Pons (tissue), 1 donor: ENCODE results near the gene CHMP5.

Experiments
- DNase-seq: peaks from one replicate; pipeline ENCODE4 v3.0.0-alpha.2; 2016; ENCODE audit warnings: low spot score

CHMP5 gene

GRCh38 chr9:33264473-33265177, at the start of gene CHMP5, which contains the start of gene BAG1:
TSS of gene CHMP5 (plus strand) at chr9:33265049. CDS start at chr9:33265079, 30 bp downstream.
TSS of gene BAG1 (minus strand) at chr9:33264708.
- peak; percentile 100 for DNase-seq

- no peak for DNase-seq
Measured at GRCh38 chr9:33220681-33221567, 43.9 kb upstream of the CHMP5 start.

- DNase-seq, result no peak
Measured at GRCh38 chr9:33221568-33221884, 43.3 kb upstream of the CHMP5 start.

- DNase-seq, result no peak
Measured at GRCh38 chr9:33222031-33222430, 42.8 kb upstream of the CHMP5 start.

- DNase-seq, result no peak
Measured at GRCh38 chr9:33223696-33224095, 41.2 kb upstream of the CHMP5 start.

GRCh38 chr9:33225319-33226147, 39.3 kb upstream of the CHMP5 start:
- peak; percentile 81 for DNase-seq

GRCh38 chr9:33227008-33227398, 37.8 kb upstream of the CHMP5 start:
- peak; percentile 34 for DNase-seq

- no peak for DNase-seq
Measured at GRCh38 chr9:33227741-33228140, 37.1 kb upstream of the CHMP5 start.

GRCh38 chr9:33228606-33229005, 36.2 kb upstream of the CHMP5 start:
- no peak for DNase-seq

GRCh38 chr9:33229359-33230114, 35.3 kb upstream of the CHMP5 start:
- DNase-seq, result no peak

- no peak for DNase-seq
Measured at GRCh38 chr9:33230756-33231622, 33.9 kb upstream of the CHMP5 start.

- DNase-seq, result no peak
Measured at GRCh38 chr9:33231623-33231942, 33.3 kb upstream of the CHMP5 start.

- no peak for DNase-seq
Measured at GRCh38 chr9:33232815-33233214, 32.0 kb upstream of the CHMP5 start.

- no peak for DNase-seq
Measured at GRCh38 chr9:33233626-33234342, 31.1 kb upstream of the CHMP5 start.

GRCh38 chr9:33234511-33235467, 30.1 kb upstream of the CHMP5 start:
- no peak for DNase-seq

- no peak for DNase-seq
Measured at GRCh38 chr9:33236571-33236970, 28.3 kb upstream of the CHMP5 start.

GRCh38 chr9:33239921-33240320, 24.9 kb upstream of the CHMP5 start, which contains the start of gene SPINK4:
TSS of gene SPINK4 (plus strand) at chr9:33240167. CDS start at chr9:33240209, 42 bp downstream.
- no peak for DNase-seq

GRCh38 chr9:33241298-33241697, 23.6 kb upstream of the CHMP5 start:
- DNase-seq, result no peak

GRCh38 chr9:33242609-33243134, 22.2 kb upstream of the CHMP5 start:
- no peak for DNase-seq
